ENCODE measurements around the gene TAGLN3. TPM values are rescaled to one million over a fixed set of nuclear protein-coding genes. Genes with fewer than 3 reads are reported as not detected.

Gene TAGLN3
- total RNA-seq, 1 donor from 2014 or later, result 3.7 TPM

DNA sequence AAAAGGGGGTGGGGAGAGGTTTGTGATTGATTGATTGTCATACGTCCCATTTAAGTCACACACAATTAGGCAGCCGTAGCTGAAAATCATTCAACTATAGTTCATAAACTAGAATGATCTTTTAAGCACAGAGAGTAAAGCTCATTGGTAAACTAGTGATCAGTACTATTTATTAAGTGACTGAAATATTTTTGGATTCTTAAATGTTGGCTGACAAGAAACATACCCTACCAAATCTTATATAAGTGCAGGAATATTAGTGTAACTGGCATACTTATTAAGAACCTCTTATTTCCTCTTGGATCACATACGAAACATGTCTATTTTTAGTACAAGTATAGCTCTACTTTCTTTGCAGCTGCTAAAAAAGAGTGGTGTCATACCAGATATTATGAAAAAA, 28.3 kb upstream of the TAGLN3 start:
- Histone ChIP-seq H3K27me3 (ENCODE audit: control insufficient read depth, insufficient read depth, low read length) (no peaks in the 10 kb centered on the region), H3K4me3 (ENCODE audit: low read depth, low read length) (no peak overlapping the region), H3K36me3 (ENCODE audit: control insufficient read depth, insufficient read depth, low read length) (peaks cover 3% of the 10 kb centered on the region)
- DNase-seq (ENCODE audit: low read depth), result no peak
- TF ChIP-seq, protein P1, sequence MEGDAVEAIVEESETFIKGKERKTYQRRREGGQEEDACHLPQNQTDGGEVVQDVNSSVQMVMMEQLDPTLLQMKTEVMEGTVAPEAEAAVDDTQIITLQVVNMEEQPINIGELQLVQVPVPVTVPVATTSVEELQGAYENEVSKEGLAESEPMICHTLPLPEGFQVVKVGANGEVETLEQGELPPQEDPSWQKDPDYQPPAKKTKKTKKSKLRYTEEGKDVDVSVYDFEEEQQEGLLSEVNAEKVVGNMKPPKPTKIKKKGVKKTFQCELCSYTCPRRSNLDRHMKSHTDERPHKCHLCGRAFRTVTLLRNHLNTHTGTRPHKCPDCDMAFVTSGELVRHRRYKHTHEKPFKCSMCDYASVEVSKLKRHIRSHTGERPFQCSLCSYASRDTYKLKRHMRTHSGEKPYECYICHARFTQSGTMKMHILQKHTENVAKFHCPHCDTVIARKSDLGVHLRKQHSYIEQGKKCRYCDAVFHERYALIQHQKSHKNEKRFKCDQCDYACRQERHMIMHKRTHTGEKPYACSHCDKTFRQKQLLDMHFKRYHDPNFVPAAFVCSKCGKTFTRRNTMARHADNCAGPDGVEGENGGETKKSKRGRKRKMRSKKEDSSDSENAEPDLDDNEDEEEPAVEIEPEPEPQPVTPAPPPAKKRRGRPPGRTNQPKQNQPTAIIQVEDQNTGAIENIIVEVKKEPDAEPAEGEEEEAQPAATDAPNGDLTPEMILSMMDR (IDR thresholded peaks at IDR 0.05; ENCODE audit: insufficient read depth, low read length, poor library complexity, severe bottlenecking), result no peak

DNA sequence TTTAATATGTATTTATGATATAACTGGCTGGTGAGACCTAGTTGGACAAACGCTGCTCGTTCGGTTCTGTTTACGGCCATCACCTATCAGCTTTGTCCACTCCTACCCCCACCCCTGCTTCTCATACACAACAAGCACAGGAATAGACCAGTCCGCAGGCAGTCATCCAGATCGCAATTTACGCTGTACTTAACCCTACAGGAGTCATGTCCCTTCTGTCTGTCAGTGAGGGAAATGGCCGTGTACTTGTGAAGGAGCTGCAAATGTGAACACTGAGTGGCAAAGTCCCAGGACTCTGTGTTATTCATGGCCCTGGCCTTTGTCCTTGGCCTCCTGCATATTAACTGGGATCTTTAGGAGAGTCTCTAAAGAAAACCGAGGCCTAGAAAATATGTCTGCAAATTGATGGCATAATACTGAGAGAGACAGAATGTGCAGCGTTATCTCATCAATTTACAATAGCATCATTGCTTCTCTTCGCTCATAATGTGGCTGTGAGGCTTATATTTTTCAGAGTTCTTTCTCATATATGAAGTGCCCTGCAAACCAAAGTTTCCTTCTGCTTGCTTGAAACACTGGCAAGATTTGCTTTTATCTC, 27.1 kb upstream of the TAGLN3 start:
- TF ChIP-seq, protein P1 (IDR thresholded peaks at IDR 0.05; ENCODE audit: insufficient read depth, low read length, poor library complexity, severe bottlenecking), result no peak
- H3K4me3 ChIP-seq (ENCODE audit: low read depth, low read length), result no peak overlapping the region
- no peak for DNase-seq (ENCODE audit: low read depth)
- no peaks in the 10 kb centered on the region for H3K27me3 ChIP-seq (ENCODE audit: control insufficient read depth, insufficient read depth, low read length)
- peaks cover 3% of the 10 kb centered on the region for H3K36me3 ChIP-seq (ENCODE audit: control insufficient read depth, insufficient read depth, low read length)

DNA sequence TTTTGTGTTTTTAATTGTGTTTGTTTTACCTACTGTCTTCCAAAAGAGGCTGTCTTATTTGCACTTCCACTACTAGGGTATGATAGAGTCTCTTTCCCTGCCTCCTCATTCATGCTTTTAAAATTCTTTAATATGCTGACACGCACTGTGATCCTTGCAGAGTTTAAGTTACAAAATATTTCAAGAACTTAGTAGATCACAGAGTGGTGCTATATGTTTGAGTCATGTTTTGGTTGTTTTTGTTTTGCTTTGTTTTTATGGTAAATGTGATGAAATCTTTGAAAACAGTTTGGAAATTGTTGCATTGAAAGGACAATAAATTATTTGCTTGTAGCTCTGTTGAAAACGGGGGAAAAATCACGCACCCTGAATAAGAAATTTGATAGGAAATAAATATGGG, 25.8 kb upstream of the TAGLN3 start:
- peaks cover 3% of the 10 kb centered on the region for H3K36me3 ChIP-seq (ENCODE audit: control insufficient read depth, insufficient read depth, low read length)
- H3K4me3 ChIP-seq (ENCODE audit: low read depth, low read length), result no peak overlapping the region
- no peaks in the 10 kb centered on the region for H3K27me3 ChIP-seq (ENCODE audit: control insufficient read depth, insufficient read depth, low read length)
- TF ChIP-seq, protein P1 (IDR thresholded peaks at IDR 0.05; ENCODE audit: insufficient read depth, low read length, poor library complexity, severe bottlenecking), result no peak
- DNase-seq (ENCODE audit: low read depth), result no peak

DNA sequence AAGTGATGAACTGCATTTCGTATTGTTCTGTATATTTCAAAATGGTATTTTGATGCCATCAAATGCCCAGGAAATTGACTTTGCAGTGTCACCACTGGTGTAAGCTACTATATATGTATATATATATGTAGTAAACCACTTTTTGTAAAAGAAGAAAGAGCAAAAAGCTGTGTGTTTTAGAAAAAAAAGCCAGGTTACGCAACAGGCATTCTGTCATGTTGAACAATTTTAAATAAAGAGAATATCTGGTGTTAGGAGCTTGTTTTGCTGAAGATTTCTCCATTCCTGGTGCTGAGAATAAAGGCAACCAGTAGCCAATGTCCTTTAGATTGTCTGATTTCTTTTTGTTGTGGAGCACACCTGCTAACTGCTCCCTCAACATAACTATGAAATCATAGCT, 23.6 kb upstream of the TAGLN3 start:
- no peak for DNase-seq (ENCODE audit: low read depth)
- H3K4me3 ChIP-seq (ENCODE audit: low read depth, low read length), result no peak overlapping the region
- TF ChIP-seq, protein P1 (IDR thresholded peaks at IDR 0.05; ENCODE audit: insufficient read depth, low read length, poor library complexity, severe bottlenecking), result no peak
- no peaks in the 10 kb centered on the region for H3K27me3 ChIP-seq (ENCODE audit: control insufficient read depth, insufficient read depth, low read length)
- peaks cover 3% of the 10 kb centered on the region for H3K36me3 ChIP-seq (ENCODE audit: control insufficient read depth, insufficient read depth, low read length)

DNA sequence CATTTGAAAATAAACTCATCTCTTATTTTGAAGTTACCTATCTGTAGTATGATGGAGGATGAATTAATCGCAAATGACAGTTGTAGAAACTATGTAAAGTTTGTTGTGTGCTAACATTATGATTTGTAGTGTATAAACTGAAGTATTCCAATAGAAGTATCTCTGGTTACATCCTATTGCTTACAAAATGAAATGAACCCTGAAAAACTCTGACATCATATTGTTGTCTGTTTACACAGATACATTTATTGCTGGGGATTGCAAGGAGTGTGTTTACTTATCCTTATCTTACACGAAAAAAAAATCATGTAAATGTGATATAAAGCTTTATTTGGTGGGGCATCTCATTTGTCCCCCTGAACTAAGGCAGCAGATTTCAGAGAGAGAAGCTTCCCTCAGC, 22.5 kb upstream of the TAGLN3 start:
- Histone ChIP-seq H3K27me3 (ENCODE audit: control insufficient read depth, insufficient read depth, low read length) (no peaks in the 10 kb centered on the region), H3K4me3 (ENCODE audit: low read depth, low read length) (no peak overlapping the region), H3K36me3 (ENCODE audit: control insufficient read depth, insufficient read depth, low read length) (peaks cover 3% of the 10 kb centered on the region)
- no peak for DNase-seq (ENCODE audit: low read depth)
- TF ChIP-seq, protein P1 (IDR thresholded peaks at IDR 0.05; ENCODE audit: insufficient read depth, low read length, poor library complexity, severe bottlenecking), result no peak
